Mesendoderm (in vitro differentiated cells): ENCODE results near the gene KMT2C.

ENCODE experiments used
- DNase-seq: peaks from one replicate; pipeline ENCODE4 v3.0.0; 2013
- H2AK5ac ChIP-seq: 2 replicates; pipeline ENCODE4 v1.6.1; 2013; ENCODE audit warnings: low read length, inconsistent platforms
- H2BK120ac ChIP-seq: 2 replicates; pipeline ENCODE4 v1.6.1; 2013; ENCODE audit warnings: low read depth, mild to moderate bottlenecking, low read length, moderate library complexity, mixed read lengths
- H2BK15ac ChIP-seq: replicated peaks from 2 replicates; pipeline ENCODE4 v1.6.1; 2013; ENCODE audit warnings: low read depth, mild to moderate bottlenecking, moderate library complexity
- H2BK5ac ChIP-seq: 2 replicates; pipeline ENCODE4 v1.6.1; 2013; ENCODE audit warnings: low read length, inconsistent platforms
- H3K18ac ChIP-seq: 2 replicates; pipeline ENCODE4 v1.6.1; 2013; ENCODE audit warnings: mild to moderate bottlenecking, low read length, mixed read lengths
- H3K23ac ChIP-seq: one replicate; pipeline ENCODE4 v1.6.1; 2013; ENCODE audit warnings: low read length
- H3K27ac ChIP-seq: 2 replicates; pipeline ENCODE4 v1.5.1; 2013; ENCODE audit warnings: low read depth, mild to moderate bottlenecking, inconsistent platforms, low read length, moderate library complexity
- H3K27me3 ChIP-seq: 2 replicates; pipeline ENCODE4 v1.6.1; 2013; ENCODE audit warnings: low read length, control low read depth, mild to moderate bottlenecking, inconsistent platforms; ENCODE audit not compliant: insufficient read depth, poor library complexity
- H3K36me3 ChIP-seq: 2 replicates; pipeline ENCODE4 v1.6.1; 2013; ENCODE audit warnings: low read length, inconsistent platforms; ENCODE audit not compliant: control insufficient read depth, insufficient read depth
- H3K4ac ChIP-seq: one replicate; pipeline ENCODE4 v1.6.1; 2013; ENCODE audit warnings: low read depth, mild to moderate bottlenecking, low read length, moderate library complexity
- H3K4me1 ChIP-seq: 2 replicates; pipeline ENCODE4 v1.6.1; 2013; ENCODE audit warnings: low read depth, low read length, inconsistent platforms; ENCODE audit not compliant: control insufficient read depth
- H3K4me2 ChIP-seq: 2 replicates; pipeline ENCODE4 v1.6.1; 2013; ENCODE audit warnings: low read length
- H3K4me3 ChIP-seq: 2 replicates; pipeline ENCODE4 v1.5.1; 2013; ENCODE audit warnings: mild to moderate bottlenecking, low read length
- H3K56ac ChIP-seq: one replicate; pipeline ENCODE4 v1.6.1; 2013; ENCODE audit warnings: low read length
- H3K79me1 ChIP-seq: 2 replicates; pipeline ENCODE4 v1.6.1; 2013; ENCODE audit warnings: low read length, inconsistent platforms
- H3K79me2 ChIP-seq: 2 replicates; pipeline ENCODE4 v1.6.1; 2013; ENCODE audit warnings: mild to moderate bottlenecking, low read length; ENCODE audit not compliant: control insufficient read depth, insufficient read depth
- H3K9ac ChIP-seq: 2 replicates; pipeline ENCODE4 v1.6.1; 2013; ENCODE audit warnings: low read length, inconsistent platforms
- H4K5ac ChIP-seq: one replicate; pipeline ENCODE4 v1.6.1; 2013; ENCODE audit warnings: low read length
- H4K8ac ChIP-seq: one replicate; pipeline ENCODE4 v1.6.1; 2013; ENCODE audit warnings: low read depth, mild to moderate bottlenecking, control low read depth, low read length, moderate library complexity
- WGBS: extraction: QIAGEN DNeasy Blood & Tissue Kit; methylation state at CpG from one replicate; pipeline ENCODE4 v1.1.7; 2013; ENCODE audit warnings: low lambda C conversion rate, missing lambda C conversion rate; ENCODE audit not compliant: insufficient coverage; ENCODE audit errors: extremely low coverage; 5-methylcytosine and 5-hydroxymethylcytosine counted together

KMT2C gene

GRCh38 chr7:152097330-152097729 is 338.5 kb downstream of the KMT2C start:
- H3K4ac ChIP-seq = no peak overlapping the region
- no peak overlapping the region for H2AK5ac ChIP-seq
- no peak overlapping the region for H3K18ac ChIP-seq
- H3K9ac ChIP-seq = no peak overlapping the region
- no peaks in the 10 kb centered on the region for H3K79me1 ChIP-seq
- WGBS = no CpG with 5 or more reads among the region's 4 CpGs
- no peak overlapping the region for H3K27ac ChIP-seq
- H3K4me2 ChIP-seq = no peak overlapping the region
- H3K27me3 ChIP-seq = no peaks in the 10 kb centered on the region
- H2BK5ac ChIP-seq = no peak overlapping the region
- H4K5ac ChIP-seq = no peak overlapping the region
- H3K23ac ChIP-seq = no peak overlapping the region
- no peaks in the 10 kb centered on the region for H3K79me2 ChIP-seq
- H2BK15ac ChIP-seq = no peak overlapping the region
- H4K8ac ChIP-seq = no peak overlapping the region
- H3K56ac ChIP-seq = no peak overlapping the region
- no peaks in the 10 kb centered on the region for H3K4me1 ChIP-seq
- H2BK120ac ChIP-seq = no peak overlapping the region
- H3K4me3 ChIP-seq = no peak overlapping the region
- no peak for DNase-seq
- H3K36me3 ChIP-seq = no peaks in the 10 kb centered on the region

DNA sequence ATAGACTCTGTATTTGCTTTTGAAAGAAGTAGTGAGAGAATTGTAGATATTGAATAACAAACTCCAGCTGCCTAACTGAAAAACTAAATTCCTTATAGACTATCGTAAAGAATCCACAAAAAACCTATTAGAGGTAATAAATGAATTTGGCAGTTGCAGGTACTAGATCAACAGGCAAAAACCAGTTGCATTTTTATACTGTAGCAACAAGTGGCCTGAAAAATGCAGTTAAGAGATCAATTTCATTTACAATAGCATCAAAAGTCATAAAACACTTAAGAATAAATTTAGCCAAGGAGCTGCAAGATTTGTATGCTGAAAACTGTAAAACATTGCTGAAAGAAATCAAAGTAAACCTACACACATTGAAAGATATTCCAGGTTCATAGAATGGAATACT is 340.0 kb downstream of the KMT2C start:
- Histone ChIP-seq H3K4me2 (no peak overlapping the region), H3K79me1 (no peaks in the 10 kb centered on the region), H3K79me2 (no peaks in the 10 kb centered on the region), H3K4me3 (no peak overlapping the region), H2BK5ac (no peak overlapping the region), H3K4ac (no peak overlapping the region), H2BK120ac (no peak overlapping the region), H3K27ac (no peak overlapping the region), H3K27me3 (no peaks in the 10 kb centered on the region), H3K18ac (no peak overlapping the region), H3K56ac (no peak overlapping the region), H2BK15ac (no peak overlapping the region), H4K5ac (no peak overlapping the region), H3K9ac (no peak overlapping the region), H3K23ac (no peak overlapping the region), H3K36me3 (no peaks in the 10 kb centered on the region), H2AK5ac (no peak overlapping the region), H3K4me1 (no peaks in the 10 kb centered on the region), H4K8ac (no peak overlapping the region)
- WGBS = no CpG with 5 or more reads among the region's 1 CpG
- no peak for DNase-seq

GRCh38 chr7:152093717-152094116 is 342.1 kb downstream of the KMT2C start:
- H3K56ac ChIP-seq = no peak overlapping the region
- no peaks in the 10 kb centered on the region for H3K4me1 ChIP-seq
- H3K36me3 ChIP-seq = no peaks in the 10 kb centered on the region
- H3K4ac ChIP-seq = no peak overlapping the region
- H4K8ac ChIP-seq = no peak overlapping the region
- no peak overlapping the region for H3K4me2 ChIP-seq
- H3K4me3 ChIP-seq = no peak overlapping the region
- H3K9ac ChIP-seq = no peak overlapping the region
- H2BK120ac ChIP-seq = no peak overlapping the region
- no peaks in the 10 kb centered on the region for H3K79me2 ChIP-seq
- WGBS = no CpG with 5 or more reads among the region's 4 CpGs
- H2BK15ac ChIP-seq = no peak overlapping the region
- H2AK5ac ChIP-seq = no peak overlapping the region
- no peak overlapping the region for H3K27ac ChIP-seq
- H3K18ac ChIP-seq = no peak overlapping the region
- H3K27me3 ChIP-seq = no peaks in the 10 kb centered on the region
- peaks cover 4% of the 10 kb centered on the region for H3K79me1 ChIP-seq
- no peak overlapping the region for H3K23ac ChIP-seq
- no peak overlapping the region for H2BK5ac ChIP-seq
- no peak overlapping the region for H4K5ac ChIP-seq
- DNase-seq = no peak

- H2BK120ac ChIP-seq = no peak overlapping the region
- H4K8ac ChIP-seq = no peak overlapping the region
- H3K56ac ChIP-seq = no peak overlapping the region
- H3K27me3 ChIP-seq = no peaks in the 10 kb centered on the region
- H2BK5ac ChIP-seq = no peak overlapping the region
- no peak overlapping the region for H3K4me2 ChIP-seq
- no peak overlapping the region for H3K9ac ChIP-seq
- H3K79me2 ChIP-seq = no peaks in the 10 kb centered on the region
- H3K27ac ChIP-seq = no peak overlapping the region
- no peak overlapping the region for H3K4ac ChIP-seq
- H4K5ac ChIP-seq = no peak overlapping the region
- no peaks in the 10 kb centered on the region for H3K36me3 ChIP-seq
- no peak for DNase-seq
- H3K4me3 ChIP-seq = no peak overlapping the region
- no peak overlapping the region for H3K23ac ChIP-seq
- peaks cover 6% of the 10 kb centered on the region for H3K79me1 ChIP-seq
- no peak overlapping the region for H2AK5ac ChIP-seq
- no peaks in the 10 kb centered on the region for H3K4me1 ChIP-seq
- H2BK15ac ChIP-seq = no peak overlapping the region
- no CpG with 5 or more reads among the region's 6 CpGs for WGBS
- H3K18ac ChIP-seq = no peak overlapping the region
These were observed 345.1 kb downstream of the KMT2C start for GRCh38 chr7:152090747-152091146.

- Histone ChIP-seq H2AK5ac (no peak overlapping the region), H3K4me2 (no peak overlapping the region), H2BK5ac (no peak overlapping the region), H3K18ac (no peak overlapping the region), H4K8ac (no peak overlapping the region), H3K23ac (no peak overlapping the region), H3K79me1 (peaks cover 6% of the 10 kb centered on the region), H3K4ac (no peak overlapping the region), H3K4me3 (no peak overlapping the region), H4K5ac (no peak overlapping the region), H3K36me3 (no peaks in the 10 kb centered on the region), H3K27me3 (no peaks in the 10 kb centered on the region), H3K27ac (no peak overlapping the region), H3K79me2 (no peaks in the 10 kb centered on the region), H3K56ac (no peak overlapping the region), H2BK15ac (no peak overlapping the region), H3K4me1 (no peaks in the 10 kb centered on the region), H2BK120ac (no peak overlapping the region), H3K9ac (no peak overlapping the region)
- WGBS = no CpG with 5 or more reads among the region's 7 CpGs
- no peak for DNase-seq
These were observed 346.6 kb downstream of the KMT2C start for GRCh38 chr7:152089183-152089582.

- Histone ChIP-seq H3K36me3 (no peaks in the 10 kb centered on the region), H2BK15ac (no peak overlapping the region), H3K4me3 (no peak overlapping the region), H3K79me1 (peaks cover 6% of the 10 kb centered on the region), H3K79me2 (no peaks in the 10 kb centered on the region), H2AK5ac (no peak overlapping the region), H4K8ac (no peak overlapping the region), H3K4me2 (no peak overlapping the region), H2BK120ac (no peak overlapping the region), H3K4ac (no peak overlapping the region), H3K18ac (no peak overlapping the region), H4K5ac (no peak overlapping the region), H3K23ac (no peak overlapping the region), H3K56ac (no peak overlapping the region), H3K4me1 (no peaks in the 10 kb centered on the region), H3K27ac (no peak overlapping the region), H3K27me3 (no peaks in the 10 kb centered on the region), H3K9ac (no peak overlapping the region), H2BK5ac (no peak overlapping the region)
- no peak for DNase-seq
- WGBS = no CpG with 5 or more reads among the region's 1 CpG
These were observed 349.3 kb downstream of the KMT2C start for GRCh38 chr7:152086513-152086912.
